ENCODE results near the gene CDX1. TPM values are rescaled to one million over a fixed set of nuclear protein-coding genes. Genes with fewer than 3 reads are reported as not detected.

Gene CDX1
- total RNA-seq, 1 experiment from 2014 or later, result not detected

- no peak overlapping the region for H3K27ac Mint-ChIP-seq (ENCODE audit: unreplicated experiment)
- no peak overlapping the region for H3K4me3 Mint-ChIP-seq (ENCODE audit: low read depth, unreplicated experiment)
- H3K4me1 Mint-ChIP-seq (ENCODE audit: low read depth, unreplicated experiment), result peaks cover 13% of the 10 kb centered on the region
- H3K36me3 Mint-ChIP-seq (ENCODE audit: insufficient read depth, unreplicated experiment), result no peaks in the 10 kb centered on the region
- no peaks in the 10 kb centered on the region for H3K9me3 Mint-ChIP-seq (ENCODE audit: low read depth, unreplicated experiment)
- no peak for DNase-seq
- no TSS peak for BruUV-seq (replicated peaks)
- intact Hi-C loops (cut with micrococcal nuclease; ENCODE audit: unreplicated experiment), result no loop called here
- H3K27me3 Mint-ChIP-seq (ENCODE audit: unreplicated experiment), result peaks cover 45% of the 10 kb centered on the region
- CTCF ChIA-PET, result no interaction called here
- TF ChIP-seq CTCF (IDR thresholded peaks at IDR 0.05; ENCODE audit: unreplicated experiment), result no peak
Measured at GRCh38 chr5:150132740-150133139, 33.8 kb upstream of the CDX1 start.

- Mint-ChIP-seq H3K27ac (ENCODE audit: unreplicated experiment) (no peak overlapping the region), H3K4me1 (ENCODE audit: low read depth, unreplicated experiment) (peaks cover 15% of the 10 kb centered on the region), H3K4me3 (ENCODE audit: low read depth, unreplicated experiment) (no peak overlapping the region), H3K36me3 (ENCODE audit: insufficient read depth, unreplicated experiment) (no peaks in the 10 kb centered on the region), H3K27me3 (ENCODE audit: unreplicated experiment) (peaks cover 54% of the 10 kb centered on the region), H3K9me3 (ENCODE audit: low read depth, unreplicated experiment) (no peaks in the 10 kb centered on the region)
- no peak for DNase-seq
- CTCF ChIA-PET, result no interaction called here
- BruUV-seq (replicated peaks), result no TSS peak
- intact Hi-C loops (cut with micrococcal nuclease; ENCODE audit: unreplicated experiment), result no loop called here
- TF ChIP-seq CTCF (IDR thresholded peaks at IDR 0.05; ENCODE audit: unreplicated experiment), result no peak
Measured at GRCh38 chr5:150133581-150134197, 32.9 kb upstream of the CDX1 start.

GRCh38 chr5:150134198-150134588 lies 32.4 kb upstream of the CDX1 start:
- Mint-ChIP-seq H3K27me3 (ENCODE audit: unreplicated experiment) (peaks cover 57% of the 10 kb centered on the region), H3K27ac (ENCODE audit: unreplicated experiment) (no peak overlapping the region), H3K4me3 (ENCODE audit: low read depth, unreplicated experiment) (no peak overlapping the region), H3K9me3 (ENCODE audit: low read depth, unreplicated experiment) (no peaks in the 10 kb centered on the region), H3K4me1 (ENCODE audit: low read depth, unreplicated experiment) (peaks cover 15% of the 10 kb centered on the region), H3K36me3 (ENCODE audit: insufficient read depth, unreplicated experiment) (no peaks in the 10 kb centered on the region)
- intact Hi-C loops (cut with micrococcal nuclease; ENCODE audit: unreplicated experiment), result no loop called here
- CTCF ChIA-PET, result interaction anchor here (0.9 to 1.9 kb wide), 2 partner anchors 13 to 44 kb away, joined by 3 to 4 read pairs; no protein-coding TSS in a partner anchor
- TF ChIP-seq CTCF (IDR thresholded peaks at IDR 0.05; ENCODE audit: unreplicated experiment), result no peak
- DNase-seq, result no peak
- no TSS peak for BruUV-seq (replicated peaks)

- CTCF ChIA-PET, result interaction anchor here (0.5 to 1.9 kb wide), 4 partner anchors 10 to 327 kb away, joined by 3 to 6 read pairs (median 4); no protein-coding TSS in a partner anchor
- BruUV-seq (replicated peaks), result no TSS peak
- H3K4me1 Mint-ChIP-seq (ENCODE audit: low read depth, unreplicated experiment), result peaks cover 7% of the 10 kb centered on the region
- H3K9me3 Mint-ChIP-seq (ENCODE audit: low read depth, unreplicated experiment), result no peaks in the 10 kb centered on the region
- H3K27ac Mint-ChIP-seq (ENCODE audit: unreplicated experiment), result no peak overlapping the region
- intact Hi-C loops (cut with micrococcal nuclease; ENCODE audit: unreplicated experiment), result no loop called here
- H3K4me3 Mint-ChIP-seq (ENCODE audit: low read depth, unreplicated experiment), result no peak overlapping the region
- peaks cover 67% of the 10 kb centered on the region for H3K27me3 Mint-ChIP-seq (ENCODE audit: unreplicated experiment)
- TF ChIP-seq CTCF (IDR thresholded peaks at IDR 0.05; ENCODE audit: unreplicated experiment), result no peak
- H3K36me3 Mint-ChIP-seq (ENCODE audit: insufficient read depth, unreplicated experiment), result no peaks in the 10 kb centered on the region
- no peak for DNase-seq
Measured at GRCh38 chr5:150135557-150136304, 30.8 kb upstream of the CDX1 start.
